ENCODE measurements around the gene SPOCK1. TPM values are rescaled to one million over a fixed set of nuclear protein-coding genes. Genes with fewer than 3 reads are reported as not detected.

Gene SPOCK1
- total RNA-seq, 1 experiment from 2014 or later = 0.27 TPM

GRCh38 chr5:137192293-137192743 is 306.8 kb downstream of the SPOCK1 start:
- intact Hi-C loops (cut with micrococcal nuclease) = no loop called here
- Histone ChIP-seq H3K9me3 (ENCODE audit: control insufficient read depth in 1 of 2, insufficient read depth in 1 of 2, low read depth in 1 of 2, low read length in 2 of 2) (no peaks in the 10 kb centered on the region), H3K9ac (ENCODE audit: low read length) (no peak overlapping the region), H3K9me2 (ENCODE audit: insufficient read depth) (no peaks in the 10 kb centered on the region), H4K20me1 (ENCODE audit: insufficient read depth) (no peaks in the 10 kb centered on the region), H3K27me3 (ENCODE audit: insufficient read depth, low read length) (peaks cover 58% of the 10 kb centered on the region), H3K79me2 (ENCODE audit: insufficient read depth, low read length) (no peaks in the 10 kb centered on the region), H3K4me3 (replicated peaks in 1 of 2; ENCODE audit: low read depth in 1 of 2, low read length in 2 of 2) (no peak overlapping the region), H3K4me1 (ENCODE audit: control insufficient read depth in 1 of 2, insufficient read depth in 2 of 2, low read length in 2 of 2) (no peaks in the 10 kb centered on the region), H2AFZ (ENCODE audit: low read depth, low read length, poor library complexity, severe bottlenecking) (no peak overlapping the region), H3K36me3 (ENCODE audit: control insufficient read depth in 1 of 2, insufficient read depth in 2 of 2, low read length in 2 of 2) (no peaks in the 10 kb centered on the region), H3K4me2 (ENCODE audit: low read length) (no peak overlapping the region), H3K27ac (ENCODE audit: low read depth, low read length) (no peak overlapping the region)
- ATAC-seq (no peak), DNase-seq (ENCODE audit: low read depth, low spot score) (no peak)
- TF ChIP-seq JUND (IDR thresholded peaks at IDR 0.05) (no peak), ATF3 (IDR thresholded peaks at IDR 0.05) (no peak), TCF7L2 (IDR thresholded peaks at IDR 0.05; ENCODE audit: borderline replicate concordance, extremely low read depth, insufficient read depth, insufficient read length) (no peak), SP1 (IDR thresholded peaks at IDR 0.05; ENCODE audit: low read depth) (no peak), ZFX (IDR thresholded peaks at IDR 0.05) (no peak), EGR1 (IDR thresholded peaks at IDR 0.05; ENCODE audit: low read depth) (no peak), FOSL1 (IDR thresholded peaks at IDR 0.05; ENCODE audit: low read depth) (no peak), EZH2 (IDR thresholded peaks at IDR 0.05) (no peak), EZH2phosphoT487 (IDR thresholded peaks at IDR 0.05; ENCODE audit: borderline replicate concordance) (no peak), SIN3A (IDR thresholded peaks at IDR 0.05; ENCODE audit: low read depth) (no peak), CBX3 (IDR thresholded peaks at IDR 0.05; ENCODE audit: low read depth) (no peak), POLR2A (IDR thresholded peaks at IDR 0.05; ENCODE audit: borderline replicate concordance, extremely low read depth, insufficient read depth, insufficient read length) (no peak), MAX (IDR thresholded peaks at IDR 0.05) (no peak), RAD21 (IDR thresholded peaks at IDR 0.05; ENCODE audit: low read depth) (no peak), REST (IDR thresholded peaks at IDR 0.05; ENCODE audit: low read depth) (no peak), YY1 (IDR thresholded peaks at IDR 0.05; ENCODE audit: extremely low read depth, insufficient replicate concordance, low read depth, low read length) (no peak), SRF (IDR thresholded peaks at IDR 0.05; ENCODE audit: low read depth) (no peak), CEBPB (IDR thresholded peaks at IDR 0.05; ENCODE audit: low read depth) (no peak)
- TF ChIP-seq, protein P1, sequence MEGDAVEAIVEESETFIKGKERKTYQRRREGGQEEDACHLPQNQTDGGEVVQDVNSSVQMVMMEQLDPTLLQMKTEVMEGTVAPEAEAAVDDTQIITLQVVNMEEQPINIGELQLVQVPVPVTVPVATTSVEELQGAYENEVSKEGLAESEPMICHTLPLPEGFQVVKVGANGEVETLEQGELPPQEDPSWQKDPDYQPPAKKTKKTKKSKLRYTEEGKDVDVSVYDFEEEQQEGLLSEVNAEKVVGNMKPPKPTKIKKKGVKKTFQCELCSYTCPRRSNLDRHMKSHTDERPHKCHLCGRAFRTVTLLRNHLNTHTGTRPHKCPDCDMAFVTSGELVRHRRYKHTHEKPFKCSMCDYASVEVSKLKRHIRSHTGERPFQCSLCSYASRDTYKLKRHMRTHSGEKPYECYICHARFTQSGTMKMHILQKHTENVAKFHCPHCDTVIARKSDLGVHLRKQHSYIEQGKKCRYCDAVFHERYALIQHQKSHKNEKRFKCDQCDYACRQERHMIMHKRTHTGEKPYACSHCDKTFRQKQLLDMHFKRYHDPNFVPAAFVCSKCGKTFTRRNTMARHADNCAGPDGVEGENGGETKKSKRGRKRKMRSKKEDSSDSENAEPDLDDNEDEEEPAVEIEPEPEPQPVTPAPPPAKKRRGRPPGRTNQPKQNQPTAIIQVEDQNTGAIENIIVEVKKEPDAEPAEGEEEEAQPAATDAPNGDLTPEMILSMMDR (IDR thresholded peaks at IDR 0.05 in 2 of 3, conservative IDR thresholded peaks at IDR 0.05 in 1 of 3; ENCODE audit: borderline replicate concordance in 1 of 3, insufficient read depth in 1 of 3, low read depth in 2 of 3, low read length in 2 of 3) = no peak
- TF ChIP-seq, protein P2, sequence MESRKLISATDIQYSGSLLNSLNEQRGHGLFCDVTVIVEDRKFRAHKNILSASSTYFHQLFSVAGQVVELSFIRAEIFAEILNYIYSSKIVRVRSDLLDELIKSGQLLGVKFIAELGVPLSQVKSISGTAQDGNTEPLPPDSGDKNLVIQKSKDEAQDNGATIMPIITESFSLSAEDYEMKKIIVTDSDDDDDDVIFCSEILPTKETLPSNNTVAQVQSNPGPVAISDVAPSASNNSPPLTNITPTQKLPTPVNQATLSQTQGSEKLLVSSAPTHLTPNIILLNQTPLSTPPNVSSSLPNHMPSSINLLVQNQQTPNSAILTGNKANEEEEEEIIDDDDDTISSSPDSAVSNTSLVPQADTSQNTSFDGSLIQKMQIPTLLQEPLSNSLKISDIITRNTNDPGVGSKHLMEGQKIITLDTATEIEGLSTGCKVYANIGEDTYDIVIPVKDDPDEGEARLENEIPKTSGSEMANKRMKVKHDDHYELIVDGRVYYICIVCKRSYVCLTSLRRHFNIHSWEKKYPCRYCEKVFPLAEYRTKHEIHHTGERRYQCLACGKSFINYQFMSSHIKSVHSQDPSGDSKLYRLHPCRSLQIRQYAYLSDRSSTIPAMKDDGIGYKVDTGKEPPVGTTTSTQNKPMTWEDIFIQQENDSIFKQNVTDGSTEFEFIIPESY (IDR thresholded peaks at IDR 0.05; ENCODE audit: extremely low read depth, insufficient replicate concordance, low read length) = no peak
- POLR2A ChIA-PET = no interaction called here
- CTCF ChIA-PET = no interaction called here
- RAD21 ChIA-PET (ENCODE audit: low non-redundant PET in 1 of 2, low total read pairs in 2 of 2, uncharacterized antibody in 2 of 2, unreplicated experiment in 2 of 2) = no interaction called here
- BruUV-seq (replicated peaks) = no TSS peak

Measured in HCT116 (cell line).